Neural cell (in vitro differentiated cells): ENCODE data around the gene CACNA1B. TPM values are rescaled to one million over a fixed set of nuclear protein-coding genes. Genes with fewer than 3 reads are reported as not detected.

Source experiments
- H2AFZ ChIP-seq: fragments of 200-600, 300-800 bp; sonication (generic), shearing (Covaris generic); 2 replicates; pipeline ENCODE4 v1.6.0; 2014; ENCODE audit warnings: low read depth, mild to moderate bottlenecking, antibody characterized with exemption, low read length, moderate library complexity
- H3F3A ChIP-seq: fragments of 200-600 bp; shearing (Covaris generic); 2 replicates; pipeline ENCODE4 v1.6.1; 2016; ENCODE audit warnings: mild to moderate bottlenecking, moderate library complexity, mixed read lengths, antibody characterized with exemption, low read length; ENCODE audit not compliant: insufficient read depth, poor library complexity, severe bottlenecking
- H3K27ac ChIP-seq: fragments of 200-600, 300-800 bp; sonication (generic), shearing (Covaris generic); 2 replicates; pipeline ENCODE4 v1.5.1; 2014; ENCODE audit warnings: mild to moderate bottlenecking, low read length, moderate library complexity
- H3K27me3 ChIP-seq: fragments of 300-800, 200-600 bp; sonication (generic), shearing (Covaris generic); 2 replicates; pipeline ENCODE4 v1.6.0; 2014; ENCODE audit warnings: mild to moderate bottlenecking, low read depth, low read length, moderate library complexity; ENCODE audit not compliant: insufficient read depth
- H3K36me3 ChIP-seq: fragments of 300-800, 200-600 bp; sonication (generic), shearing (Covaris generic); 2 replicates; pipeline ENCODE4 v1.5.1; 2014; ENCODE audit warnings: mild to moderate bottlenecking, antibody characterized with exemption, low read length, moderate library complexity; ENCODE audit not compliant: insufficient read depth
- H3K4me2 ChIP-seq: fragments of 300-800, 200-600 bp; sonication (generic), shearing (Covaris generic); 2 replicates; pipeline ENCODE4 v1.6.0; 2014; ENCODE audit warnings: mild to moderate bottlenecking, low read length
- H3K4me3 ChIP-seq: fragments of 300-800, 200-600 bp; sonication (generic), shearing (Covaris generic); 2 replicates; pipeline ENCODE4 v1.5.1; 2014; ENCODE audit warnings: mild to moderate bottlenecking, low read length, moderate library complexity
- H3K79me2 ChIP-seq: fragments of 200-600 bp; shearing (Covaris generic); replicated peaks from 2 replicates; pipeline ENCODE4 v1.6.0; 2014; ENCODE audit warnings: mild to moderate bottlenecking, low read length, moderate library complexity; ENCODE audit not compliant: insufficient read depth
- H3K9ac ChIP-seq: fragments of 300-800, 200-600 bp; sonication (generic), shearing (Covaris generic); 2 replicates; pipeline ENCODE4 v1.6.1; 2016; ENCODE audit warnings: mild to moderate bottlenecking, low read length, mixed read lengths
- H3K9me2 ChIP-seq: fragments of 200-600 bp; shearing (Covaris generic); 2 replicates; pipeline ENCODE4 v1.6.1; 2016; ENCODE audit warnings: mild to moderate bottlenecking, low read length, mixed read lengths; ENCODE audit not compliant: insufficient read depth
- H3K9me3 ChIP-seq: fragments of 200-600, 300-800 bp; sonication (generic), shearing (Covaris generic); 2 replicates; pipeline ENCODE4 v1.6.1; 2016; ENCODE audit warnings: mild to moderate bottlenecking, mixed run types, low read length, moderate library complexity, mixed read lengths
- H4K20me1 ChIP-seq: fragments of 200-600 bp; shearing (Covaris generic); 2 replicates; pipeline ENCODE4 v1.6.1; 2016; ENCODE audit warnings: mild to moderate bottlenecking, mixed run types; ENCODE audit not compliant: insufficient read depth
- EP300 ChIP-seq: fragments of 450-650 bp; conservative IDR thresholded peaks from 2 replicates; pipeline ENCODE4 v1.6.1; 2014; ENCODE audit warnings: antibody characterized with exemption, mild to moderate bottlenecking, moderate library complexity; ENCODE audit not compliant: poor library complexity, severe bottlenecking
- EZH2 ChIP-seq: fragments of 200-600, 300-800 bp; shearing (Covaris generic), sonication (generic); IDR thresholded peaks from 2 replicates; pipeline ENCODE4 v1.6.1; 2014; ENCODE audit warnings: antibody characterized with exemption, low read length, borderline replicate concordance, mild to moderate bottlenecking; ENCODE audit not compliant: insufficient read depth, poor library complexity, severe bottlenecking
- MXI1 ChIP-seq: fragments of 450-650 bp; conservative IDR thresholded peaks from 2 replicates; pipeline ENCODE4 v1.6.1; 2014; ENCODE audit warnings: antibody characterized with exemption, mild to moderate bottlenecking; ENCODE audit not compliant: poor library complexity, severe bottlenecking
- POLR2AphosphoS5 ChIP-seq: IDR thresholded peaks from 2 replicates; pipeline ENCODE4 v1.6.1; 2012
- RAD21 ChIP-seq: fragments of 450-650 bp; conservative IDR thresholded peaks from 2 replicates; pipeline ENCODE4 v1.6.1; 2014; ENCODE audit warnings: antibody characterized with exemption, mild to moderate bottlenecking, moderate library complexity
- REST ChIP-seq: IDR thresholded peaks from 2 replicates; pipeline ENCODE4 v1.6.1; 2012; ENCODE audit warnings: borderline replicate concordance
- SMC3 ChIP-seq: fragments of 450-650 bp; conservative IDR thresholded peaks from 2 replicates; pipeline ENCODE4 v1.6.1; 2014; ENCODE audit warnings: antibody characterized with exemption, mild to moderate bottlenecking, moderate library complexity; ENCODE audit not compliant: poor library complexity
- TAF1 ChIP-seq: IDR thresholded peaks from 2 replicates; pipeline ENCODE4 v1.6.1; 2012; ENCODE audit warnings: low read depth
- polyA plus RNA-seq: library from polyadenylated mRNA; depleted of rRNA; stranded (reverse); fragments of >200 nt; gene quantifications from 2 replicates; pipeline ENCODE4 v1.2.3, GENCODE V29; 2014

The CACNA1B gene
- polyA plus RNA-seq, 1 donor from 2014 or later = 5.8 TPM

- H3K9me3 ChIP-seq = no peaks in the 10 kb centered on the region
Observed at GRCh38 chr9:137919095-137919465, 41.5 kb downstream of the CACNA1B start.

GRCh38 chr9:137919649-137920141 lies 42.1 kb downstream of the CACNA1B start:
- no peak overlapping the region for H3K9ac ChIP-seq
- H3K27ac ChIP-seq = no peak overlapping the region
- no peaks in the 10 kb centered on the region for H3K9me2 ChIP-seq
- H3K4me3 ChIP-seq = no peak overlapping the region
- H2AFZ ChIP-seq = no peak overlapping the region
- no peaks in the 10 kb centered on the region for H3K79me2 ChIP-seq
- no peaks in the 10 kb centered on the region for H3K9me3 ChIP-seq
- H3K36me3 ChIP-seq = peaks cover 6% of the 10 kb centered on the region
- no peaks in the 10 kb centered on the region for H3F3A ChIP-seq
- H3K4me2 ChIP-seq = no peak overlapping the region
- TF ChIP-seq SMC3 (no peak), TAF1 (no peak), RAD21 (no peak)
- H3K27me3 ChIP-seq = no peaks in the 10 kb centered on the region
- H4K20me1 ChIP-seq = no peaks in the 10 kb centered on the region

More at GRCh38 chr9:137919095-137919465, 41.5 kb downstream of the CACNA1B start:
- H3K4me3 ChIP-seq = no peak overlapping the region
- no peak overlapping the region for H3K9ac ChIP-seq
- H2AFZ ChIP-seq = no peak overlapping the region
- H3F3A ChIP-seq = no peaks in the 10 kb centered on the region
- TF ChIP-seq MXI1 = no peak
- TF ChIP-seq RAD21 = no peak
- no peak for TF ChIP-seq EZH2
- TF ChIP-seq EP300 = no peak
- no peaks in the 10 kb centered on the region for H4K20me1 ChIP-seq
- no peaks in the 10 kb centered on the region for H3K79me2 ChIP-seq
- peaks cover 6% of the 10 kb centered on the region for H3K36me3 ChIP-seq
- H3K9me2 ChIP-seq = no peaks in the 10 kb centered on the region
- no peaks in the 10 kb centered on the region for H3K27me3 ChIP-seq
- no peak overlapping the region for H3K4me2 ChIP-seq
- no peak overlapping the region for H3K27ac ChIP-seq

GRCh38 chr9:137920753-137921152 lies 43.2 kb downstream of the CACNA1B start:
- Histone ChIP-seq H3K9me2 (no peaks in the 10 kb centered on the region), H3K27me3 (no peaks in the 10 kb centered on the region), H2AFZ (no peak overlapping the region), H3K27ac (no peak overlapping the region), H3K4me3 (no peak overlapping the region), H3F3A (no peaks in the 10 kb centered on the region), H3K79me2 (no peaks in the 10 kb centered on the region), H3K9me3 (no peaks in the 10 kb centered on the region), H4K20me1 (no peaks in the 10 kb centered on the region), H3K9ac (no peak overlapping the region), H3K36me3 (peaks cover 6% of the 10 kb centered on the region), H3K4me2 (no peak overlapping the region)
- TF ChIP-seq REST = no peak
- no peak for TF ChIP-seq RAD21
- TF ChIP-seq POLR2AphosphoS5 = no peak
- no peak for TF ChIP-seq SMC3
